GM19372 (cell line): ENCODE results near the gene ARMC12.
"Not testable (repeated sequence)": the region's sequence is repeated elsewhere in the genome, so short reads cannot be mapped to it uniquely, and the experiment has no call there.

Experiments used
- ATAC-seq: cut with Tn5 transposase; IDR thresholded peaks from one replicate; pipeline ENCODE4 v1.9.1; 2021; ENCODE audit warnings: mild to moderate bottlenecking, low read depth, moderate library complexity; ENCODE audit not compliant: unreplicated experiment

ARMC12 gene

GRCh38 chr6:35733633-35734032, 3.2 kb upstream of the ARMC12 start:
- no peak for ATAC-seq

GRCh38 chr6:35734319-35734718, 2.5 kb upstream of the ARMC12 start:
- not testable (repeated sequence) for ATAC-seq

GRCh38 chr6:35735452-35735851, 1.4 kb upstream of the ARMC12 start:
- ATAC-seq = no peak

DNA sequence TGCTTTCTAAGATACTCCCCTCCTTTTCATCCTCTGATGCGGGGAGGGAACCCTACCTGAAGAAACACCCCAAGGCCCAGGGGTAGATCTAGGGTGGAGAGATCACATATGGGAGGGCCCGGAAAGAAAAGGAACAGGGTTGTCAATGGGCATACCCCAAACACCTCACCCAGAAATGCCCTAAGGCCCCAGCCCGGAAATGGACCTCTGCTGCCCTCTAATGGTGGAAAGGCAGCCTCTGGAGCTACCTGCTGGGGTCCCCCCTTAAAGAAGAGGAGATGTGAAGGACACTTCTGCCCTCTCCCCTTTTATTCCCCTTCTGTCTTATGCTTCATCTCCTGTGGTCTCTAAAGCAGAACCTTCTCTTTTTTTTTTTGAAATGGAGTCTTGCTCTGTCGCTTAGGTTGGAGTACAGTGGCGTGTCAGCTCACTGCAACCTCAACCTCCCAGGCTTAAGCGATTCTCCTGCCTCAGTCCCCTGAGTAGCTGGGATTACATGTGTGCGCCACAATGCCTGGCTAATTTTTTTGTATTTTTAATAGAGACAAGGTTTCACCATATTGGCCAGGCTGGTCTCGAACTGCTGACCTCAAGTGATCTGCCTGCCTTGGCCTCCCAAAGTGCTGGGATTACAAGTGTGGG, 458 bp upstream of the ARMC12 start:
- ATAC-seq = no peak

GRCh38 chr6:35737413-35738211, 780 bp downstream of the ARMC12 start:
- no peak for ATAC-seq

DNA sequence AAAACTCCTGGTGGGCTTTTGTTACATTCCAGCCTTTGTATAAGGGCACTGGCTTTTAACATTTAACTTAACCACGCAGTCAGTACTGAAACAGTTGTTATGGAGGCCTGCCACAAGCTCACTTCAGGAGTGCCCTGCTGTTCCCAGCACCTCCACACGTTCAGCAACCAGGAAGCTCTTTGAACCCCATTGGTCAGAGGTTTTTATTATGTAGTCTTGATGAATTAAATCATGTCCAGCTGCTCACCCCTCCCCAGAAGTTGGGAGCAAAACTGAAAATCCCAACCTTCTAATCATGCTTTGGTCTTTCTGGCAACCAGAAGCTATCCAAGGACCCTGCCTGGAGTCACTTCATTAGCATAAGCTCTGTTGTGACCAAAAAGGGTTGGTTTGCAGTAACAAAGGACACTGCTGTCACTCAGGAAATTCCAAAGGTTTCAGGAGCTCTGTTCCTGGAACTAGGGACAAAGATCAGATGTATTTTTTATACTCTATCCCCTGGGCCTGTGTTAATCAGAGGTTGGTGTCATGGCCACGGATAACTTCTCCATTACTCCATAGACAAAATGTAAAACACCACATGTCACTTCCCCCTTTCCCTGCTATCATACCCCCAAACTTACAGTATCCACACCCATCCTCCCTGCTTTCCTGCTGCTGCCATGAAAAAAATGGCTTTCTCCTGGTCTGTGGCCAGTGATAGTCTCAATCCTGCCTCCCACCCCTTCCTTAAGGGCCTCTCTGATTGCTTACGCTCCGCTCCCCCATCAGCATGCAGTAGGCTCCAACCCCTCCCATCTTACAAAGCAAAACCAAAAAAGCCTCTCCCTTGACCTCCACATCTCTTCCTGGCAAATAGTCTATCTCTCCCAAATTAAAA, 3.1 kb downstream of the ARMC12 start:
- ATAC-seq = no peak

- no peak for ATAC-seq
These were observed 6.0 kb downstream of the ARMC12 start for GRCh38 chr6:35742842-35743241.

DNA sequence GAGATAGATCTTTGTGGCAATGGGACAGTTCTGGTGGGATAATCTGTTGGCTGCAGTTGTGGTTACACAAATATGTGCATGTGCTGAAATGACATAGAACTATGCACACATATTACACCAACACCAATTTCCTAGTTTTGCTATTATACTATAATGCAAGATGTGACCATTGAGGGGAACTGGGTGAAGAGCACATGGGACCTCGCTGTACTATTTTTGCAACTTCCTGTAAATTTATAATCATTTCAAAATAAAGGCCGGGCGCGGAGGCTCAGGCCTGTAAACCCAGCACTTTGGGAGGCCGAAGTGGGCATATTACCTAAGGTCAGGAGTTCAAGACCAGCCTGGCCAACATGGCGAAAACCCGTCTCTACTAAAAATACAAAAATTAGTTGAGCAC, 8.7 kb downstream of the ARMC12 start:
- ATAC-seq = no peak

- ATAC-seq = no peak
These were observed 9.7 kb downstream of the ARMC12 start for GRCh38 chr6:35746516-35746915.

DNA sequence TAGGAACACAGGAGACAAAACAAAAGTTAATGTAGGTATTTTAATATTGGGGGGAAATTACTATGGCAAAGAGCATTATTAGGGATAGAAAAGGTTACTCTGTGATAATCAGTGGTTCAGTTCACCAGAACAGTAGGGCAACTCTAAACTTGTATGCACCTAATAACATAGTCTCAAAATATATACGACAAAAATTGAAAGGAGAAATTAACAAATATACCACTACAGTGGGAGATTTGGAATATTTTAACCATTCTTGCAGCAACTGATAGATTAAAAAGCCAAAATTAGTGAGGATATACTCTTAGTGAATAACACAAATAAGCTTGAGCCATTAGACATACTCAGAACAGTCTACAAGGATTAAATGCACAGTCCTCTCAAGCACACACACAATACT, 11.0 kb downstream of the ARMC12 start:
- no peak for ATAC-seq

DNA sequence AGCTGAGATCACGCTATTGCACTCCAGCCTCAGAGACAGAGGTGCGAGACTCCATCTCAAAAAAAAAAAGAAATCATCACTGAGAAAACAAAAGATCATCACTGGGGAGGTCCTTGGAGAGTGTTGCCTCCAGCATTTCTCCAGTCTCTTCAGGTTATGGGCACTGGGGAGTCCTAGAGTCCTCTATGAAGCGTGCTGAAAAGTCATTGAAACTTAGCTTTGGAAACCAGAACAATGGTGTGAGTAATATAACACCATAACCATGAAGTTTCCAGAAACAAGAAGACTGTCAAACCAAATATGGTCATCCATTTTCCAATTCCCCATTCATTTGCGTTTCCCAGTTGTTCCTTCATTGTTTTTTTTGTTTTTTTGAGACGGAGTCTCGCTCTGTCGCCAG, 13.7 kb downstream of the ARMC12 start:
- ATAC-seq = no peak

- ATAC-seq = no peak
These were observed 14.8 kb downstream of the ARMC12 start for GRCh38 chr6:35751594-35751993.

GRCh38 chr6:35752330-35752729, 15.5 kb downstream of the ARMC12 start:
- no peak for ATAC-seq

GRCh38 chr6:35754452-35755277, 17.8 kb downstream of the ARMC12 start:
- ATAC-seq = no peak

DNA sequence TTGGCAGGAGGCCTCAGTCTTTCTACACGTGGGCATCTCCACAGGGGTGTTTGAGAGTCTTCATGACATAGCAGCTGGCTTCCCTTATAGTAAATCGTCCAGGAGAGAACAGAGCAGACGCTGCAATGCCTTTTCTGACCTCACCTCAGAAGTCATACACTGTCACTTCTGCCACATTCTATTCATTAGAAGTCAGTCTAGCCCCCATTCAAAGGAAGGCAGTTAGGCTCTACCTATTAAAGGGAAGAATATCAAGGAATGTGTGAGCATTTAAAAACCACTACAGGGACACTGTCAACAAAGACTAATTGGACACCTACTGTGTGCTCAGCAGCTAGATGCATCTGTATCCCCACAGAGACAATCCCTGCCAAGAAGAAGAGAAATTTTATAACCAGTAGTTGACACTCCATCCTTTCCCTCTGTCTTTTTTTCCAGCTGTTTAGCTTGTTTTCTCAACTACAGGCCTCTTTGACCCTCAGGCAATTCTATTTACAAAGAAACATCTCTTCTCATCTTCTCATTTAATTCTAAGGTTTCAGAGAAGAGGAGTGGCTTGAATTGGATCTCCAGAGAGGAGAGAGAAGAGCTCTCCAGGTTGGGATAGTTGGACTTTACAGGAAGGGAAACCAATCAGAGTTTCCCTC, 18.6 kb downstream of the ARMC12 start:
- no peak for ATAC-seq

DNA sequence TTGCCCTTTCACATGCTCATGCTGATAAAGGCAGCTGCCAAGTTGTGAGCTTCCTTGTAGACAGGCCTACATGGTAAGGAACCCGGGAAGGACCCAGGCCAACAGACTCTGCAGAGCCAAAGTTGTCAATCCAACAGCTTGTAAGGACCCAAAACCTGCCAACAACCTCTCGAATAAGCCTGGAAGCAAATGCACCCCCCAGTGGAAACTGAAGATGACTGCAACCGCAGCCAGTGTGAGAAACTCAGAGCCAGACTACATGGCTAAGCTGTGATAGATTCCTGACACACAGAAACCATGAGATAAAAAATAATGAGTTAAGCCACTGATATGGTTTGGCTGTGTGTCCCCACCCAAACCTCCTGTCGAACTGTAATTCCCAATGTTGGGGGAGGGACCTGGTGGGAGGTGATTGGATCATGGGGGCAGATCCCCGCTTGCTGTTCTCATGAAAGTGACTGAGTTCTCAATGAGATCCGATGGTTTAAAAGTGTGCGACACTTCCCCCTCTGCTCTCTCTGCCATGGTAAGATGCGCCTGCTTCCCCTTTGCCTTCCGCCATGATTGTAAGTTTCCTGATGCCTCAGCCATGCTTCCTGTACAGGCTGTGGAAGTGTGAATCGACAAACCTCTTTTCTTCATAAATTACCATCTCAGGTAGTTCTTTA, 20.8 kb downstream of the ARMC12 start:
- ATAC-seq = no peak

DNA sequence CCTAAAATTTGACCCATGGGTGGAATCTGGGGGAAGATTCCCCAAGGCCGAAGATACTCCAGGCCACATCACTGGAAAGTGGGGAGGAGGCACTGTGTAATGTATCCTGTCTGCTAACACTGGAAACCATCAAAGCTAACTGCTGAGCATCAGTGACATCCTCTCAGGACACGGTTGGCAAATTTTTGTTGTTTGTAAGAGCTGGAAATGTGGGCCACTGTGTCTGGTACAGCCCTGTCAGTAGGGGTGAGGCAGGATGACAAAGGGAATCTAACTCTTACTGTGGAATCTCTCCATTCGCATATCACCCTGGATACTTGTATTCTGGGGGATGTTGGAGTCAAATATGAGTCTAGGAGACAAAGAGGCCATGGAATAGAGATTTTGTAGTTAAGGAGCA, 22.6 kb downstream of the ARMC12 start:
- ATAC-seq = no peak

DNA sequence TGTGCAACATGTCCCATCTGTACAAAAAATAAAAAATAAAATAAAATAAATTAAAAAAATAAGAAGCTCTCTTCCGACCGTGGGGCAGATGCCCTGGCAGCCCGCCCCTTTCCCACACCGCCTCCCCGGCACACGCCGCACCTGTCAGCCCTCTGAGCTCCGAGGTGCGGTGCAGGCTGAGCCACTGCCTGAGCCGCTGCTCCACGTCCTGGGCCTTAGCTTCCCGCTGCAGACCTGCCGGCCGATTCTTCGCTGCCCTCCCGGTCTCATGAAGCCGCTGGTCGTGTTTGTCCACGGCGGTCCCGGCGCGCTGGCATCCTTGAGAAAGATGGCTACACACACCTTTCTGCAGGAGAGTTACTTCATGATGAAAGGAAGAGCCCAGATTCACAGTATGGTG, 28.9 kb downstream of the ARMC12 start:
- ATAC-seq = no peak

DNA sequence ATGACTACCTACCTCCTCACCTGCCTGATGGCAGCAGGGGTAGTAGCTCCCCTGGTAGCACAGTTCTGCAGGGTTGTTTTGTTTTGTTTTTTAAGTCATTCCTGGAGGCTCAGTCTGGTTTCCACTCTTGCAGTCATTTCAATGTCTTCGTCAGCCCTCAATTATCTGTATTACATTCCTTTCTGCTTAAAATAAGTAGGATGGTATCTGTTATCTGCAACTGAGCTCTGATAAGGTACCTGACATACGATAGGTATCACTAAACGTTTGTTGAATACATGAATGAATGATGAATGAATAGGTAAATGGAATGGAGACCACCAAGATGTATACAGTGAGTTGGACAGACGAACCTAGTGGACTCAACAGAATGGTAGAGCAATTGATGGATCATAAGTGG, 32.4 kb downstream of the ARMC12 start:
- no peak for ATAC-seq

DNA sequence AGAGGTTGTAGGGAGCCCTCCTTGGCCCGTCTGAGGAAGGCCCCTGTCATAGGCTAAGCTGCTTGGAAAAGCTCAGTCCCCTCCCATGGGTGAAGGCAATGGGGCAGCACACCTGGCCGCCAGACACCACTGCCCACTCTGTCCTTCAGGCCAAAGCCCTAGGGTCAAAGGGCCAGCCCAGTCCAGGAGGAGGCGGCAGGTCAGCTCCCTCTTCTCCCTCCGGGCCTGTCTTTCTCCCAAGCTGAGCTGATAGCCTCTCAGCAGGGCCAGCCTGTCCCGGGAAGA, 34.5 kb downstream of the ARMC12 start:
- no peak for ATAC-seq
